GM18907 (cell line): Measurements from ENCODE around the gene SPAG16.
"Not testable (repeated sequence)": the region's sequence is repeated elsewhere in the genome, so short reads cannot be mapped to it uniquely, and the experiment has no call there.

Experiments used
- ATAC-seq: cut with Tn5 transposase; IDR thresholded peaks from one replicate; pipeline ENCODE4 v1.9.1; 2021; ENCODE audit warnings: mild to moderate bottlenecking, moderate library complexity; ENCODE audit not compliant: unreplicated experiment

The SPAG16 gene

DNA sequence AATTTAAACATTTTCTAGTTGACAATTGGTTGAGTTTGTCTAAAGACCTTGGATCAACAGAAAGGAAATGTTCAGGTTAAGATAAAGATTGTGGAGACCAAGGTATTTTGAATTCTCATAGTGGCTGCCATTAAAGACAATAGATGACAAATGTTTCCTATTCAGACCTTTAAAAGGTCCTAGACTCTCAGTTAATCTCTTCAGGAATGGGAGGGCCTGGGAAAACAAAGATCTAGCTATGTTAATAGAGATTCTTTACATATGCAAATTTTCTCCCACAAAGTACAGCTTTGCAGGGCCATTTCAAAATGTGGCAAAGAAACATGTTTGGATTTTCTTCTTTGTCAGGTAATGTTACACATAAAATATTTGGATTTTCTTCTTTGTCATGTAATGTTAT, 403.9 kb downstream of the SPAG16 start:
- ATAC-seq, result no peak

DNA sequence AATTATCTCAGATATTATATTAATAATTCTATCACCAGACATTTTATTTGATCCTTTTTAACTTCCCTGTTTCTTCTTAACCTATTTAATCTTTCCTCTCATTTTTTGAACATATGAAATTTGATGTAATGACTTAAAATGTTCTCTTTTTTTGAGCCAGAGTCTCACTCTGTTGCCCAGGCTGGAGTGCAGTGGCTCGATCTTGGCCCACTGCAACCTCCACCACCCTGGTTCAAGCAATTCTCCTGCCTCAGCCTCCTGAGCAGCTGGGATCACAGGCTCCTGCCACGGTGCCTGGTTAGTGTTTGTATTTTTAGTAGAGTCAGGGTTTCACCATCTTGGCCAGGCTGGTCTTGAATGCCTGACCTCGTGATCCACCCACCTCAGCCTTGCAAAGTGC, 404.6 kb downstream of the SPAG16 start:
- not testable (repeated sequence) for ATAC-seq

DNA sequence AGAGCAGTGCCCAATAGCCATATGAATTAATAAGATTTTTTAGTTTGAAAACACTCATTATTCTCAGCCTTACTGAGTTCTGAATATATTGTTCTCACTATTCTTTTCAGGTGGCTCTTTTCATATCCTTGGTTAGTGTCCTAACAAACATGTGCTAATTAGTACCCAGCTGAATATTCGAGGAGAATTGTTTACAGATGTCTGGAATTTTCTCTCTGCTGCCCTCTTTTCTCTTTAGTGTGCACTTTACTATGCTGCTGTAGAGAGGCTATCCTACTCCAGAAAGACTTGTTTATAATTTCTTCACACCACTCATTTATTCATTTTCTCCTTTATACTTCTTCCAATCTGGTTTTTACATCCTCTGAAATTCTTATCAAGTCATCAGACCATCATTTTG, 405.3 kb downstream of the SPAG16 start:
- ATAC-seq, result no peak

DNA sequence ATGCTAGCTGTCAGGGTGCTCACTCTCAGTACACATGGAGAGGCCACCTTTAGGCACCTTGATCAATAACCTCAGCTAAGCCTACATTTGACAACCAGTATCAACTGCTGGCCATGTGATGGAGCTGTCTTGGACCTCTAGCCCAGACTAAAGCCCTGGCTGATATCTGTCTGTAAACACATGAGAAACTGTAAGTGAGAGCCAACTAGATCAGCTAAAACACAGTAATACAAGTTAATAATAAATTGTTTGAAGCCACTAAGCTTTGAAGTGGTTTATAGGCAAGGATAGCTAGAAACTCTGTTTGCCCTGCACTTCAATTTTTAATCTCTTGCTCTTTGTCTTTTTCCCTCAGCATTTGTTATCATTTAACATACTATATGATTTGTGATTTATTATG, 407.1 kb downstream of the SPAG16 start:
- ATAC-seq, result peak; percentile 75

DNA sequence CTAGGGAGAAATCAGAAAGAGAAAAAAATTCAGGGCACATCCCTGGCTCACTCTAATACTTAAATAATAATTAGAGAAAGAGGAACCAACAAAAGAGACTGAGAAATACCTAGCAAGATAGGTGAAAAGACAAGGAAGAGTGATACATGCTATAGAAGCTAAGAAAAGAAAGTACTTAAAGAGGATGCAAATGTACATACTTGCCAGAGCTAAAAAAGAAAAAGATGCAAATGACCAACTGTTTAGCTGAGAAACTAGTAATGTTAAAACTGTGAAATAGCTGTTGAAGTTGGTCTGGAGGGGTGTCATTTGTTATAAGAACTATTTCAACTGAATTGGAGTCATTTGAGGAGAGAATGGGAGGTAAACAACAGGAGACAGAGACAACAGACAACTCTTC, 412.2 kb downstream of the SPAG16 start:
- no peak for ATAC-seq

DNA sequence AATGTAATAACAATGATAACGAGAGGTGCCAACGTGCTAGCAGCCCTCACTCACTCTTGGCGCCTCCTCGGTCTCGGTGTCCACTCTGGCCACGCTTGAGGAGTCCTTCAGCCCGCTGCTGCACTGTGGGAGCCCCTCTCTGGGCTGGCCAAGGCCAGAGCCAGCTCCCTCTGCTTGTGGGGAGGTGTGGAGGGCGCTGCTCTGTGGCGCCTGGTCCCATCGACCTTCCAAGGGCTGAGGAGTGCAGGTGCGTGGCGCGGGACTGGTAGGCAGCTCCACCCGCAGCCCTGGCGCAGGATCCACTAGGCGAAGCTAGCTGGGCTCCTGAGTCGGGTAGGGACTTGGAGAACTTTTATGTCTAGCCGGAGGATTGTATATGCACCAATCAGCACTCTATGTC, 417.1 kb downstream of the SPAG16 start:
- not testable (repeated sequence) for ATAC-seq

DNA sequence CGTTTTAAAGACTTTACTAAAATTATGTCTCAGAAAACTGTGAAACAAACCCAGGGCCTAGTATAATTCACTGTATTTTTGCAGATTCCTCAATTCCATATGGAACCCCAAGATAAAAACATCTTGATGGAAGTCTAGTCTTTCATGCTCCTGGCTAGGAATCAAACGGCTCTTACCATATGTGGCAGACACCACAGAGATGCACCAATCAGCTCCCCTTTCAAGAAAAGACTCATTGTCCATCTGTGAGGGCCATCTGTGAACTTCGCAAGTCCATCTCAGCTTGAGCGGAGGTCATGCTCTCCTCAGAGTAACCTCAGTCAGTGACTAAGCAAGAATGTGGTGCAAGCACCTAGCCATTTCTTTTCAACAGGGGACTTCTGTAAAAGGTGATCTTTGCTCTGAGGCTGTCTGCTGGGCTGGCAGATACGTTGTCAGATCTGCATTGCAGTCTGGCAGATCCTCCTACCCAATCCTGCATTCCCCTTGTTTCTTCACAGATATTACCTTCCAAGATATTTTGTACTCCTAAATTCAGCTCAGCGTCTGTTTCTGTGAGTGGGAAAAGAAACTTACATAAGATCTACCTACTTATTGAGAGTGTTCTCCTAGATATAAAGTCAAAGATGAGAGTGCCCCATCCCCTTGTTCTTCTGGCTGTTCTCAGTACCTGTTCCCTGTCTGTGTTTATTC, 419.3 kb downstream of the SPAG16 start:
- ATAC-seq, result no peak

DNA sequence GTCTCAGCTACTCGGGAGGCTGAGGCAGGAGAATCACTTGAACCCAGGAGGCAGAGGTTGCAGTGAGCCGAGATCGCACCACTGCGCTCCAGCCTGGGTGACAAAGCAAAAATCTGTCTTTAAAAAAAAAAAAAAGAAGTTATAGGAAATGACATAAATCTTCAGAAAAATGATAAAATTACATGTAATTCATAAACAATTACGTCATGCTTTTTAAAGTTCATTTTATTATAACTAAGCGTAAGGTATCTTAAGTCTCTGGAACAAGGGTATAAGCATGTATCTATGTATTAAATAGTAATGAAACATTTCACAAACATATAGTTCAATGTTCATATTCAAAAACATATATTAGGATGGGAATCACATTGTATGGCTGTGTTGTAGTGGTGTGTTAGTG, 425.9 kb downstream of the SPAG16 start:
- ATAC-seq, result no peak

DNA sequence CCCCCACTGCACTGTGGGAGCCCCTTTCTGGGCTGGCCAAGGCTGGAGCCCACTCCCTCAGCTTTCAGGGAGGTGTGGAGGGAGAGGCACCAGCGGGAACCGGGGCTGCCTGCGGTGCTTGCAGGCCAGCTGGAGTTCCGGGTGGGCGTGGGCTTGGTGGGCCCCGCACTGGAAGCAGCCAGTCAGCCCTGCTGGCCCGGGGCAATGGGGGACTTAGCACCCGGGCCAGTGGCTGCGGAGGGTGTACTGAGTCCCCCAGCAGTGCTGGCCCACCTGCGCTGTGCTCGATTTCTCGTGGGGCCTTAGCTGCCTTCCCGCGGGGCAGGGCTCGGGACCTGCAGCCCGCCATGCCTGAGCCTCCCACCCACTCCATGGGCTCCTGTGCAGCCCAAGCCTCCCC, 434.1 kb downstream of the SPAG16 start:
- ATAC-seq, result not testable (repeated sequence)

DNA sequence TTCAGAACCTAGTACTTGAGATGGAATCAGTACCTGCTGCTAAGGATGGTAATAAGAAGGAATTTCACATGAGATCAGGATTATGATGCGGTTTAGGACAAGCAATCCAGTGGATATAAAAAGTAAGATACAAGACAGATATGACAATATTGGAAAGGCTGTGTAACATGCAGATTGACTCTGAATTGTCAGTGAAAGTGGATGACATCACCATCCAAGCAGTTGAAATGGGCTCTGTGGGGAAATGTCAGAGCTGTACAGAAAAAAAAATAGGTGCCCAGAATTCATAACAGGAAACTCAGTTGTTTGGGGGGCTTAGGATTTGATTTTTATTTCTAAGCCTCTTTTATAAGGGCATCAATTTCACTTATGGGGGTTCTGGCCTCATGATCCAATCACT, 438.3 kb downstream of the SPAG16 start:
- no peak for ATAC-seq

DNA sequence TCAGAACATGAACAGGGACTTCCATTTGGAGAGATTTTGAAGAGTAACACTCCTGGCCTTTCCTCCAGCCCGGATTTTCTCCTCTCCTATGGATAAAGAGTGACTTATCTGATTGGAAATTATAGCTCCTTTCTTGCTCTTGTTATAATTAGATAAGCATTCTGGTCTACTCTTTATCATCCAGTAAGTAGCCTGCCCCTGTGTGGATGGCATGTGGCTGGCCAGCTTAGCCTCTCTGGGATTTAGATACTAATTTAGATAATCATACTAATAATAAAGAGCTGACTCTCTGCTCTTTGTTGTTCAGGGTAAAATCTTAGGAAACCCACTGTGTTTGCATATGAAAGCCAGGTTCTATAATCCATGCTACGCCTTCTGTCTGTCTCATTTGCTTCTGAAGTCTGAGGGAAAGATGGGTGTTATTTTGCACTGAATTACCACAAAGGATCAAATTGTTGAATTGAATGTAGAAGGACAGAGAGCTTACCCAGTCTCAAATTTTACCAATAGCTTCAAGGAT, 438.8 kb downstream of the SPAG16 start:
- ATAC-seq, result no peak

DNA sequence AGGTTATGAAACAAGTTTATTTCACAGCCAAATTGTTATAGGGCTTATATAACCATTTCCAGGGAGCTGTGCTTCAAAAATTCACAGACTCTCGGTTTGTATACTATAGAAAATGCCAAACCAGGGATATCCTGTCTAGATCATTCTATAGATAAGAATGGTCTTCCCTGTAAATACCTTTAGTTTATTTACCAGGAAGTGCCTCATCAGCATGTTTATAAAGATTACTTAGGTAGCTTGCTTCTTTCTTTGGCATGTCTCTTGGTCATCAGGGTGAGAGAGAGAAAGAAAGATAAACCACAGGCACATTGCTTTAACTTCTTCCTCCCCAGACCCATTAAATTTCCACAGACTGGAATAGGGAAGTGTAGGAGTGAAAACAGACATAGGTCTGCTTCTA, 439.4 kb downstream of the SPAG16 start:
- no peak for ATAC-seq

DNA sequence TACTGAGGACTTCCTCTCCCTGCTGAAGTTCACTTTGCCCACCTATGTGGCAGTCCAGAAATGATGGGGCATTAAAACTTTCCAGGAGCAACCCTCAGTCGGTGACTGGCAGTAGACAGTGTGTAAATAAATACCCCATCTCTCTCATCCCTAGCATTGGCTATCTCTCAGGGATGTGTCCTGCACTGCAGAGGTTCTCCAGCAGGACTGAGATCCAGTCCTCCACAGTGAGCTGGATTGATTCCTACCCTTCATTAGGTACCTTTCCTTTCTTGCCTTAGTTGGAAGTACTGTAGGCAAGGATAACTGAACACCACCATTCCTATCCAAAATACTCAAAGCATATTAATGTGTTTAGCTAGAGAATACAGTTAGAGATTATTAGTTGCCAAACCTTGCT, 441.8 kb downstream of the SPAG16 start:
- no peak for ATAC-seq

DNA sequence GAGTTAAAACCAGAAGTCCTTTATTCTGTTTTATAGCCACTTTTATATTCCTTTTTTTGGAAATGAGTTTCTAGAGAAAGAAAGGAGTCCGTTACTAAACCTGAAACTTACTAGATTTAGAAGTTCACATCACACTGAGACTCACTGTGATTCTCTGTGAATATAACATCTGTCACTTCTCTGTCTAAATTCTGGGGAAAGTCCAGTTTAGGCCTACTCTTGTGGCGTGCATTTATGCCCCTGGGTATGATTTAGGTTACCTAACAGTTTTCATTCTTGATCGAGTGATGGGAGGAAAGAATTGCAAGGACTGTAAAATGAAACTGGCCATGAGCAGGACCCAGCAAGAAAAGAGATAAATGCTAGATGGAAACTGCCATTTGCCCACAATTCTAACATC, 449.6 kb downstream of the SPAG16 start:
- ATAC-seq, result peak; percentile 95

DNA sequence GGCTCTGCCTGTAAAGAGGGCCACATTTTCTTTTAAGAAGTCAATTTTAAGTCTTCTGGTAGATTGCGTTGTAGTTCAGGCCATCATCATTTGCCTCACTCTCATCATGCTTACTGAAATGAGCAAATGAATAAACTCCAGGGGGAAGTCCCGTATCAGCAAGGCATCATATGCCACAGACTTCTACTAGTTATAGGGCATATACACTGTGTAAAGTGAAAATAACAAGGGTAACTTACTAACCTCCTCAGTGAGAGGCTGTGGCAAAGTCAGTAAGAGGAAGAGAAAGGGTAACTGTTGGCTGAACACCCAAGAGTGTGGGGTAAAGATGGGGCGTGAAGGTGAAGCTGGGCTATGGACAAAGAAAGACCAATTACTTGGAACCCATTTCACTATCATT, 456.2 kb downstream of the SPAG16 start:
- peak; percentile 93 for ATAC-seq

DNA sequence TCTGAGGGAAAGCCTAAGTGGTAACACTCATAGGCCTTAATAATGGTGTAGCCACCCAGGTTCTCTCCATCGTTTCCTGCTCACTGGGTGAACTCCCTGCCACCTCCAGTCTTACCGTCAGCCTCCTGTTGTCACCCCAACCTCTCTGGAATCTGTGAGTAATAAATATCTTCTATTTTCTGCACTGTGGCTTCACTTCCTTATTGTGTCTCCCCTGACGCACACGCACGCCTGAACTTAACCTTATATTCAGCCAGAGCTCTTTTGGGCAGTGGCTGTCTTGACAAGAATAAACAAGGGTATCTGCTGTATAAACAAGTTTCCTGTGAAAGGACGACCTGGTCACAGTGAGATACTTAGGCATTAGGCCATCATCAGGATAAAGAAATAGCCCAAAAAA, 467.2 kb downstream of the SPAG16 start:
- ATAC-seq, result peak; percentile 87

DNA sequence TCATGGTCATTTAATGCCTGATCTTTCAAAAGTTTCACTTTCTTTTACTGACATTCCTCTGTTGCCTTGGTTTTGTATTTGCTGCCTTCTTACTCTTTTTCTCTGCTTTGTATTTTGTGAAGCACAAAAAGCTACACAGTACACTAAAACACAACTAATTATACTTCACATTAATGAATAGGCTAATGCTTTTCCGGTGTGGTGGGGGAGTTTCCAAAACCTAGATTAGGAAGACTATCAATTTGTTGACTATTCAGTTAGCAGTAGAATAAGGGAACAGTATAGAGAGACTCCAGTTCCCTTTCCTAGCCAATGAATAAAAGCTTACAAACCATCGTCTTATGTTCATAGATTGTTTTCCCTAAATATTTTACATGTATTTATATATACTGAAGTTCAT, 468.3 kb downstream of the SPAG16 start:
- no peak for ATAC-seq

DNA sequence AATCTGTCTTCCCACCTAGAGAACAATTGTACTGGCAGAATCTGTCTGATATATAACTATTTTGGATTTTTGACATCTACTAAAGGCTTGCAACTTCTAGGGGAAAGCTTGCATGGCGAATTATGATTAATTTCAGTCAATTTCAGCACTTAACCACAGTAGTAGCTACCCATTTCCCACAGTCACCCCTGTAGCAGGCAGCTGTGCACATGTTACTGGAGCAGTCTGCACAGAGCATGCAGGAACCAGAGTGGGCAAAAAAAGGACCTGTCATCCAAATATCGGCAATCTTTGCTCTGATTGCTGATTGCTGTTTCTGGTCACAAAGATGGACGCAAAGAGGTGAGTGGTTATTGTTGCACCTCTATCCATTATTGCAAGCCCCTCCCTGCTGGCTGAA, 473.3 kb downstream of the SPAG16 start:
- ATAC-seq, result no peak

DNA sequence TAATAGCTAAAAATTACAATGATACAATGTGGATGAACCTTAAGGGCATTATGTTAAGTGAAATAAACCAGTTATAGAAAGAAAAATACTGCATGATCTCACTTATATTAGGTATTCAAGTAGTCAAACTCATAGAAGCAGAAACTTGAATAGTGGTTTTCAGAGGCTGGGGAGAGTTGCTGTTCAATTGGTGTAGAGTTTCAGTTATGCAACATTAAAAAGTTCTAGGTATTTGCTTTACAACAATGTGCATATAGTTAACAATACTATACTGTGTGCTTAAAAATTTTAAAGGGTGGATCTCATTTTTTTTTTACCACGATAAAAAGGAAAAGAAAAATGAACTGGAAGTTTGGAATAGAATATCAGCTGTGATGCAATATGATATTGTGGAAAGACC, 479.1 kb downstream of the SPAG16 start:
- no peak for ATAC-seq

DNA sequence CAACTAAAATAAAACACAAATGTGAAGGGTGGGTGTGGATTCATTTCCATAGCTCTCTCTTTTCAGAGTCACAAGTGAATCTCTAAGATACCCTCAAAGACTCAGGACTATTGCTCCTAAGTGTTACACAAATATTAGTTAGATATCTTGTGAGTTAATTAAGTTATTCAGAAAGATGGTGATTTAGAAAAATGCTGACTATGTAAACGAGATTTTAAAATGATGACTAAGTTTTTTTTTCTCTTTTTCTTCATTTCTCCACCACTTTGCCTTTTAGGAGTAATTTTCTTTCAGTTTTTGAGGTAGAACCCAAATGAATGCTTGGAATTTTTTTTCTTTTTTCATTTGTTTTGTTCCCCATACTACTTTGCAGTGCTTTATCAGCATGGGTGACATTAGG, 479.7 kb downstream of the SPAG16 start:
- ATAC-seq, result no peak

DNA sequence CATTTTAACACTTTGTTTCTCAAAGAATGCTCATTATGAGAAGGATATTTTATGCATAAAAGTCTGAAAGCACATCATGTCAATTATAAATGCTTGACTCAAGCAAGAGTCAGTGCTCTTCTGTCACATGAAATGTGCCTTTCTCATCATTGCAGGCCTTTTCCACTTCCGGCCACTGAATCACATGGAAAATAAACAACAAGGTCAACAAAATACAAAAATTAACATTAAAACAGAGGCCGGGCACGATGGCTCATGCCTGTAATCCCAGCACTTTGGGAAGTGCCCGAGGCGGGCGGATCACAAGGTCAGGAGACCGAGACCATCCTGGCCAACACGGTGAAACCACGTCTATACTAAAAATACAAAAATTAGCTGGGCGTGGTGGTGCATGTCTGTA, 480.6 kb downstream of the SPAG16 start:
- ATAC-seq, result no peak

DNA sequence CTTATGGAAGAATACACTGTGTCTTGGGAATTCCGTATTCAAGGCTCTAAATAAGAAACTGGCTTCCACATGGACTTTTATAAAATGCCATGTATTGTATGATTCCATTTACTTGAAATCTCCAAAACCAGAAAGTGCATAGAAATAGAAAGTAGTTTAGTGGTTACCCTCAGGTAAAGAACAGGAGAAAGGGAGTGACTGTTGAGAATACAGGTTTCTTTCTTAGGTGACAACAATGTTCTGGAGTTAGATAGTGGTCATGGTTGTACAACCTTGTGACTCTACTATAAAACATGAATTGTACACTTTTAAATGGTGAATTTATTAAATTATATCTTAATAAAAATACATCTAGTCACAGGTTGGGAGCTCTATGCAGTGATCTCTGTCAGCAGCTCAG, 481.8 kb downstream of the SPAG16 start:
- ATAC-seq, result peak; percentile 46

DNA sequence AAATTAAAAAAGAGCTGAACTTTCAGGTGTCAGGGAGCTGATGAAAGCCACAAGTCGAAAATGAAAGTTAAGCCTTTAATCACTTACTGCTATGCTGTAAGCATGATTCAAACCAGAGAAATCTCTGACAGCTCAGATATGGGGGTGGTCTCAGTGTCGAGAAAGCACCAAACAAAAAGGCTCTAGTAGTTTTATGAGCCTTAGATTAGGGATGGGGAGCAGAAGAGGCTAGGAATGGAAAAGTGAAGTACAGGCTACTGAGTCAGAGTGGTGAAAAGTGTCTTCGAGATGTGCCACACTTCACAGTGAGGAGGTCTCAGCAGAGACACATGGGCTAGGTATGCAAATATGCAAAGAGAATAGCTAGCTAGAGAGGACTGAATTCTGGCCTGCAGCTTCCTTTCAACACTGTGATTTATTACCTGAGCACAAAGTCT, 482.2 kb downstream of the SPAG16 start:
- ATAC-seq, result peak; percentile 98
